Measurements from ENCODE around the gene SMYD3.

- TF ChIP-seq POLR2A (IDR thresholded peaks at IDR 0.05; ENCODE audit: low read depth, low read length): no peak
- TF ChIP-seq MAFK (IDR thresholded peaks at IDR 0.05; ENCODE audit: low read depth, low read length): no peak
- TF ChIP-seq CTCF (conservative IDR thresholded peaks at IDR 0.05; ENCODE audit: low read depth, low read length): no peak
- TF ChIP-seq RFX5 (IDR thresholded peaks at IDR 0.05; ENCODE audit: low read depth, low read length): no peak
- no peak for TF ChIP-seq BHLHE40 (IDR thresholded peaks at IDR 0.05; ENCODE audit: low read depth, low read length)
- TF ChIP-seq RCOR1 (IDR thresholded peaks at IDR 0.05; ENCODE audit: insufficient replicate concordance, low read length): no peak
- TF ChIP-seq RAD21 (IDR thresholded peaks at IDR 0.05; ENCODE audit: low read length): no peak
- no peak for TF ChIP-seq MAZ (IDR thresholded peaks at IDR 0.05; ENCODE audit: borderline replicate concordance, low read depth, low read length)
- no peak for TF ChIP-seq MXI1 (IDR thresholded peaks at IDR 0.05; ENCODE audit: borderline replicate concordance, low read depth, low read length)
- no peak for TF ChIP-seq USF2 (IDR thresholded peaks at IDR 0.05; ENCODE audit: low read depth, low read length)
- TF ChIP-seq NFE2L2 (IDR thresholded peaks at IDR 0.05; ENCODE audit: low read depth, low read length): no peak
- no peak for TF ChIP-seq SMC3 (IDR thresholded peaks at IDR 0.05; ENCODE audit: low read depth, low read length)
- no peak for TF ChIP-seq CEBPB (IDR thresholded peaks at IDR 0.05; ENCODE audit: low read depth, low read length)
- TF ChIP-seq ELK1 (IDR thresholded peaks at IDR 0.05; ENCODE audit: borderline replicate concordance, low read depth, low read length): no peak
Measured at GRCh38 chr1:246278371-246278770, 228.7 kb downstream of the SMYD3 start.
